H1 (cell line): Measurements from ENCODE around the gene KRT85. TPM values are rescaled to one million over a fixed set of nuclear protein-coding genes. Genes with fewer than 3 reads are reported as not detected.

Experiments used
- CTCF ChIA-PET: fragments of 300-600 bp; sonication (Branson Sonifier 250); formaldehyde crosslinking; loops from one replicate; lab custom pipeline; 2021; ENCODE audit not compliant: partially characterized antibody; lab: Charles Lee
- POLR2A ChIA-PET: fragments of 300-600 bp; sonication (Branson Sonifier 250); formaldehyde crosslinking; loops from one replicate; lab custom pipeline; 2021; ENCODE audit warnings: inconsistent platforms; ENCODE audit not compliant: partially characterized antibody; lab: Charles Lee
- DNase-seq, 2 experiments: peaks; one replicate each; pipeline versions ENCODE4 v3.0.0 to v3.0.0-alpha.2; 2010 to 2022; ENCODE audit warnings: low spot score in 2 of 2, low read depth in 1 of 2, mixed read lengths in 1 of 2
- FAIRE-seq: peaks from 2 replicates; lab custom pipeline; 2011; peaks lifted over from hg19 to GRCh38; lab: Jason Lieb, UNC
- H2AFZ ChIP-seq: 2 replicates; pipeline ENCODE4 v1.8.1; 2012; ENCODE audit warnings: low read length, inconsistent platforms
- H2AK5ac ChIP-seq: 2 replicates; pipeline ENCODE4 v1.6.1; 2013; ENCODE audit warnings: low read depth, low read length
- H2BK120ac ChIP-seq: replicated peaks from 2 replicates; pipeline ENCODE3; 2013; ENCODE audit warnings: low read depth, low read length, inconsistent platforms
- H2BK12ac ChIP-seq: 2 replicates; pipeline ENCODE4 v1.6.1; 2013; ENCODE audit warnings: low read depth, low read length
- H2BK15ac ChIP-seq: 2 replicates; pipeline ENCODE4 v1.6.1; 2013; ENCODE audit warnings: low read length
- H2BK20ac ChIP-seq: 2 replicates; pipeline ENCODE4 v1.6.1; 2013; ENCODE audit warnings: low read length
- H2BK5ac ChIP-seq: 2 replicates; pipeline ENCODE4 v1.6.1; 2013; ENCODE audit warnings: low read depth, low read length
- H3K14ac ChIP-seq: 2 replicates; pipeline ENCODE4 v1.6.1; 2013; ENCODE audit warnings: inconsistent platforms; ENCODE audit not compliant: insufficient read length
- H3K18ac ChIP-seq: 2 replicates; pipeline ENCODE4 v1.6.1; 2013; ENCODE audit warnings: low read length; ENCODE audit errors: extremely low read depth
- H3K23ac ChIP-seq: 2 replicates; pipeline ENCODE4 v1.6.1; 2013; ENCODE audit warnings: inconsistent platforms; ENCODE audit not compliant: insufficient read length
- H3K23me2 ChIP-seq: 2 replicates; pipeline ENCODE4 v1.6.1; 2013; ENCODE audit warnings: low read depth, low read length
- H3K27ac ChIP-seq: 2 replicates; pipeline ENCODE4 v1.6.1; 2011; ENCODE audit warnings: low read depth, low read length, inconsistent platforms
- H3K27me3 ChIP-seq, 4 experiments: replicated peaks in 1 of 4; 1 replicate in 1 of 4; 2 replicates in 3 of 4; pipeline versions ENCODE4 v1.6.1 to v1.8.1; 2011 to 2013; ENCODE audit warnings: low read length in 3 of 4, mild to moderate bottlenecking in 3 of 4, inconsistent platforms in 2 of 4, mixed read lengths in 2 of 4, moderate library complexity in 1 of 4; ENCODE audit not compliant: control insufficient read depth in 3 of 4, insufficient read depth in 3 of 4; ENCODE audit errors: extremely low read depth in 1 of 4
- H3K36me3 ChIP-seq, 4 experiments: 2 replicates each; pipeline versions ENCODE4 v1.6.1 to v1.8.1; 2011 to 2013; ENCODE audit warnings: mild to moderate bottlenecking in 4 of 4, low read length in 3 of 4, moderate library complexity in 2 of 4, control low read depth in 1 of 4, inconsistent platforms in 1 of 4; ENCODE audit not compliant: insufficient read depth in 4 of 4, control insufficient read depth in 2 of 4
- H3K4ac ChIP-seq: replicated peaks from 2 replicates; pipeline ENCODE3; 2013; ENCODE audit warnings: low read length, low read depth, mixed read lengths, inconsistent platforms; ENCODE audit not compliant: insufficient read length
- H3K4me1 ChIP-seq, 4 experiments: replicated peaks in 1 of 4; 1 replicate in 1 of 4; 2 replicates in 3 of 4; pipeline versions ENCODE4 v1.6.1 to v1.8.1; 2011 to 2013; ENCODE audit warnings: low read length in 3 of 4, inconsistent platforms in 2 of 4, mixed read lengths in 1 of 4; ENCODE audit not compliant: insufficient read depth in 4 of 4, control insufficient read depth in 3 of 4
- H3K4me2 ChIP-seq, 2 experiments: 2 replicates each; pipeline versions ENCODE4 v1.6.1 to v1.8.1; 2011 to 2013; ENCODE audit warnings: low read depth in 2 of 2, low read length in 2 of 2, control low read depth in 1 of 2, inconsistent platforms in 1 of 2, mild to moderate bottlenecking in 1 of 2; ENCODE audit not compliant: insufficient read depth in 1 of 2
- H3K4me3 ChIP-seq, 4 experiments: fragments of 200-600, 300-600 bp in 1 of 4; sonication (generic), shearing (Covaris generic), sonication (Bioruptor Twin) in 1 of 4; 2 replicates each; pipeline versions ENCODE4 v1.5.1 to v1.8.1; 2011 to 2016; ENCODE audit warnings: low read length in 4 of 4, low read depth in 3 of 4, control low read depth in 2 of 4, inconsistent platforms in 2 of 4, mild to moderate bottlenecking in 2 of 4, mixed read lengths in 1 of 4, moderate library complexity in 1 of 4; ENCODE audit not compliant: insufficient read depth in 2 of 4; ENCODE audit errors: extremely low read depth in 1 of 4
- H3K56ac ChIP-seq: replicated peaks from 2 replicates; pipeline ENCODE3; 2013; ENCODE audit warnings: low read depth, mild to moderate bottlenecking, mixed read lengths, low read length, inconsistent platforms; ENCODE audit not compliant: insufficient read length
- H3K79me1 ChIP-seq: 2 replicates; pipeline ENCODE4 v1.6.1; 2013; ENCODE audit warnings: low read depth, low read length, control low read depth
- H3K79me2 ChIP-seq, 2 experiments: 2 replicates each; pipeline versions ENCODE4 v1.6.1 to v1.8.1; 2012 to 2013; ENCODE audit warnings: low read length in 2 of 2, mild to moderate bottlenecking in 2 of 2, inconsistent platforms in 1 of 2; ENCODE audit not compliant: insufficient read depth in 2 of 2, control insufficient read depth in 1 of 2
- H3K9ac ChIP-seq, 4 experiments: replicated peaks in 1 of 4; 1 replicate in 1 of 4; 2 replicates in 3 of 4; pipeline versions ENCODE4 v1.6.1 to v1.8.1; 2011 to 2013; ENCODE audit warnings: low read depth in 3 of 4, low read length in 3 of 4, control low read depth in 2 of 4, mild to moderate bottlenecking in 2 of 4, moderate library complexity in 2 of 4, inconsistent platforms in 1 of 4; ENCODE audit errors: extremely low read depth in 1 of 4
- H3K9me3 ChIP-seq, 2 experiments: 2 replicates each; pipeline versions ENCODE4 v1.6.1 to v1.8.1; 2012 to 2013; ENCODE audit warnings: mild to moderate bottlenecking in 2 of 2, moderate library complexity in 2 of 2, control low read depth in 1 of 2, inconsistent platforms in 1 of 2, low read depth in 1 of 2, low read length in 1 of 2, mixed read lengths in 1 of 2; ENCODE audit not compliant: insufficient read depth in 2 of 2
- H4K20me1 ChIP-seq, 2 experiments: replicated peaks in 1 of 2; 2 replicates each; pipeline versions ENCODE3 to v1.8.1; 2011 to 2013; ENCODE audit warnings: inconsistent platforms in 2 of 2, low read length in 2 of 2, mild to moderate bottlenecking in 1 of 2; ENCODE audit not compliant: insufficient read depth in 2 of 2, control insufficient read depth in 1 of 2
- H4K5ac ChIP-seq: 2 replicates; pipeline ENCODE4 v1.6.1; 2013; ENCODE audit warnings: low read length, low read depth, mixed read lengths, inconsistent platforms; ENCODE audit not compliant: insufficient read length
- H4K8ac ChIP-seq: 2 replicates; pipeline ENCODE4 v1.8.0; 2013; ENCODE audit warnings: mild to moderate bottlenecking, moderate library complexity, low read length, inconsistent platforms; ENCODE audit not compliant: insufficient read depth; ENCODE audit errors: extremely low read depth
- H4K91ac ChIP-seq: replicated peaks from 2 replicates; pipeline ENCODE3; 2013; ENCODE audit warnings: low read length, mixed read lengths, inconsistent platforms; ENCODE audit not compliant: insufficient read length
- CBX8 ChIP-seq: fragments of 300-800, 300-1000 bp; sonication (generic); IDR thresholded peaks from 2 replicates; pipeline ENCODE4 v1.7.1; 2016; ENCODE audit warnings: low read depth, low read length, borderline replicate concordance
- EGR1 ChIP-seq: IDR thresholded peaks from 2 replicates; pipeline ENCODE4 v1.6.1; 2011; ENCODE audit warnings: low read depth, low read length, borderline replicate concordance
- EZH2 ChIP-seq: fragments of 200-600 bp; sonication (generic); IDR thresholded peaks from 2 replicates; pipeline ENCODE4 v1.7.1; 2012; ENCODE audit warnings: low read depth, mild to moderate bottlenecking, moderate library complexity, low read length, inconsistent platforms; ENCODE audit not compliant: severe bottlenecking
- GABPA ChIP-seq: IDR thresholded peaks from 2 replicates; pipeline ENCODE4 v1.6.1; 2011; ENCODE audit warnings: mild to moderate bottlenecking, low read length, moderate library complexity, borderline replicate concordance; ENCODE audit not compliant: insufficient read depth
- KDM5A ChIP-seq: fragments of 200-600 bp; IDR thresholded peaks from 2 replicates; pipeline ENCODE4 v1.7.1; 2012; ENCODE audit warnings: mild to moderate bottlenecking, low read length, inconsistent platforms, mixed read lengths
- MAX ChIP-seq: IDR thresholded peaks from 2 replicates; pipeline ENCODE4 v1.6.1; 2012; ENCODE audit warnings: inconsistent platforms
- NRF1 ChIP-seq: IDR thresholded peaks from 2 replicates; pipeline ENCODE4 v1.6.1; 2011; ENCODE audit warnings: mild to moderate bottlenecking, low read depth, low read length, improper control_type of control experiment
- POLR2A ChIP-seq, 2 experiments: IDR thresholded peaks; 1 replicate in 1 of 2; 2 replicates in 1 of 2; pipeline ENCODE4 v1.6.1; 2011; ENCODE audit warnings: low read depth in 2 of 2, low read length in 2 of 2, mild to moderate bottlenecking in 2 of 2; ENCODE audit errors: control extremely low read depth in 1 of 2
- RAD21 ChIP-seq, 2 experiments: IDR thresholded peaks in 1 of 2; conservative IDR thresholded peaks in 1 of 2; 2 replicates each; pipeline ENCODE4 v1.6.1; 2011; ENCODE audit warnings: low read depth in 2 of 2, low read length in 2 of 2, improper control_type of control experiment in 1 of 2, inconsistent platforms in 1 of 2, mild to moderate bottlenecking in 1 of 2, moderate library complexity in 1 of 2
- RFX5 ChIP-seq: IDR thresholded peaks from 2 replicates; pipeline ENCODE4 v1.6.1; 2011; ENCODE audit warnings: low read depth, low read length, improper control_type of control experiment, borderline replicate concordance
- RNF2 ChIP-seq: fragments of 200-900, 300-1000 bp; sonication (generic); IDR thresholded peaks from 2 replicates; pipeline ENCODE4 v1.7.1; 2016; ENCODE audit warnings: borderline replicate concordance, low read depth, mild to moderate bottlenecking, antibody characterized with exemption, low read length; ENCODE audit not compliant: poor library complexity, severe bottlenecking; ENCODE audit errors: missing control alignments
- SAP30 ChIP-seq: fragments of 300-600 bp; sonication (generic); IDR thresholded peaks from 2 replicates; pipeline ENCODE4 v1.7.1; 2012; ENCODE audit warnings: low read length, moderate library complexity, mild to moderate bottlenecking, inconsistent platforms; ENCODE audit not compliant: insufficient read depth, insufficient replicate concordance
- ZNF274 ChIP-seq: IDR thresholded peaks from 2 replicates; pipeline ENCODE4 v1.7.0; 2012; ENCODE audit warnings: low read length, borderline replicate concordance; ENCODE audit errors: extremely low read depth
- WGBS, 2 experiments: shearing (Covaris generic) in 1 of 2; methylation state at CpG; one replicate each; pipeline versions ENCODE4 v1.1.6 to v1.1.7; 2013 to 2015; ENCODE audit warnings: low lambda C conversion rate in 2 of 2, mixed read lengths in 2 of 2, inconsistent platforms in 1 of 2, low coverage in 1 of 2, missing lambda C conversion rate in 1 of 2; ENCODE audit not compliant: insufficient replicate concordance in 2 of 2, insufficient coverage in 1 of 2, insufficient read length in 1 of 2; ENCODE audit errors: extremely low coverage in 1 of 2, missing lambda C conversion rate in 1 of 2; 5-methylcytosine and 5-hydroxymethylcytosine counted together
- polyA plus RNA-seq, 7 experiments: library from polyadenylated mRNA; depleted of rRNA in 3 of 7; stranded (reverse) in 5 of 7; unstranded in 2 of 7; fragments of >200 nt in 5 of 7; fragments of 200-250 nt in 2 of 7; gene quantifications; 1 replicate in 5 of 7; 2 replicates in 1 of 7; 4 replicates in 1 of 7; pipeline versions ENCODE4 v1.2.1 to v1.2.3, GENCODE V29; 2011 to 2013; ENCODE audit warnings: missing spikeins in 2 of 7, mixed read lengths in 2 of 7
- total RNA-seq: library from RNA; stranded (reverse); fragmentation: NEBNext Ultra II Directional; extraction: Animal tissue kit (Norgen Biotek cat#: 25700); gene quantifications from 2 replicates; pipeline ENCODE4 v1.2.1, GENCODE V29; 2021

KRT85 gene
- total and polyA plus RNA-seq, 2 of the 8 experiments (the other 6 are each of a cell fraction or from before 2014, with no cell fraction given), result not detected

GRCh38 chr12:52416795-52417194 is 49.5 kb upstream of the KRT85 start:
- POLR2A ChIA-PET, result interaction anchor here (1.1 kb wide), 1 partner anchor 19 kb away, joined by 3 read pairs; no protein-coding TSS in a partner anchor
- H2BK15ac ChIP-seq, result no peak overlapping the region
- CTCF ChIA-PET, result interaction anchor here (1.2 to 7.8 kb wide), 4 partner anchors 11 to 463 kb away, joined by 3 to 46 read pairs (median 16); no protein-coding TSS in a partner anchor
- no peak for TF ChIP-seq GABPA
- no peak for TF ChIP-seq SAP30
- no peak for TF ChIP-seq RNF2
- TF ChIP-seq RAD21 (IDR thresholded peaks at IDR 0.05 in 1 of 2, conservative IDR thresholded peaks at IDR 0.05 in 1 of 2; ENCODE audit: low read depth in 2 of 2, low read length in 2 of 2), result no peak
- TF ChIP-seq KDM5A, result no peak
- TF ChIP-seq CBX8, result no peak
- TF ChIP-seq EGR1, result no peak
- no peak for TF ChIP-seq ZNF274
- TF ChIP-seq POLR2A (IDR thresholded peaks at IDR 0.05; ENCODE audit: control extremely low read depth in 1 of 2, low read depth in 2 of 2, low read length in 2 of 2), result no peak
- no peak for TF ChIP-seq NRF1
- no peak for TF ChIP-seq EZH2
- TF ChIP-seq MAX, result no peak
- no peak for TF ChIP-seq RFX5

More at GRCh38 chr12:52416795-52417194, 49.5 kb upstream of the KRT85 start:
- no peaks in the 10 kb centered on the region for H3K27me3 ChIP-seq
- H3K18ac ChIP-seq, result no peak overlapping the region
- no peaks in the 10 kb centered on the region for H4K20me1 ChIP-seq
- no peak overlapping the region for H2BK5ac ChIP-seq
- no peak for DNase-seq
- H3K56ac ChIP-seq, result no peak overlapping the region
- no peak overlapping the region for H2AK5ac ChIP-seq
- H3K23me2 ChIP-seq, result no peaks in the 10 kb centered on the region; the same call in 1 of the 2 replicates
- H3K4me3 ChIP-seq, result no peak overlapping the region
- FAIRE-seq, result no peak
- H3K79me1 ChIP-seq, result no peaks in the 10 kb centered on the region
- no peak overlapping the region for H3K4ac ChIP-seq
- H3K4me1 ChIP-seq, result no peaks in the 10 kb centered on the region
- H4K91ac ChIP-seq, result no peak overlapping the region
- no peak overlapping the region for H3K14ac ChIP-seq
- no peak overlapping the region for H2AFZ ChIP-seq
- H3K79me2 ChIP-seq, result no peaks in the 10 kb centered on the region
- no peak overlapping the region for H2BK120ac ChIP-seq
- H2BK20ac ChIP-seq, result no peak overlapping the region
- no peak overlapping the region for H3K9ac ChIP-seq
- H4K5ac ChIP-seq, result no peak overlapping the region
- no peaks in the 10 kb centered on the region for H3K9me3 ChIP-seq
- H3K27ac ChIP-seq, result no peak overlapping the region
- H3K4me2 ChIP-seq, result no peak overlapping the region
- H3K23ac ChIP-seq, result no peak overlapping the region
- no peaks in the 10 kb centered on the region for H3K36me3 ChIP-seq
- H4K8ac ChIP-seq, result no peak overlapping the region
- 85% methylated on average over 1 of the region's 1 CpG; no CpG with 5 or more reads in 1 of the 2 experiments for WGBS, 2 experiments
- no peak overlapping the region for H2BK12ac ChIP-seq
